PC-9 (cell line): ENCODE measurements around the gene GALNT8. TPM values are rescaled to one million over a fixed set of nuclear protein-coding genes. Genes with fewer than 3 reads are reported as not detected.

Source experiments
- BruUV-seq: library from RNA; stranded (reverse); fragments of 400-500 nt; replicated peaks from 2 replicates; lab custom pipeline; 2021; lab: Mats Ljungman, UMichigan
- CTCF ChIA-PET: fragments of 300-600 bp; sonication (Branson Sonifier 250); formaldehyde crosslinking; loops from one replicate; lab custom pipeline; 2022; ENCODE audit warnings: antibody characterized with exemption; lab: Charles Lee
- POLR2A ChIA-PET: fragments of 300-600 bp; sonication (Branson Sonifier 250); formaldehyde crosslinking; loops from one replicate; lab custom pipeline; 2022; ENCODE audit warnings: antibody characterized with exemption; ENCODE audit not compliant: unreplicated experiment; lab: Charles Lee
- DNase-seq, 2 experiments: peaks; one replicate each; pipeline versions ENCODE4 v3.0.0 to v3.0.0-alpha.2; 2015 to 2022; ENCODE audit warnings: mixed read lengths in 1 of 2
- H2AFZ ChIP-seq: fragments of 200-600 bp; sonication (generic); 2 replicates; pipeline ENCODE4 v1.8.1; 2017; ENCODE audit warnings: antibody characterized with exemption
- H3F3A ChIP-seq: fragments of 200-600 bp; sonication (generic); 2 replicates; pipeline ENCODE4 v1.8.1; 2017; ENCODE audit warnings: antibody characterized with exemption, mild to moderate bottlenecking, low read depth; ENCODE audit not compliant: insufficient read depth
- H3K27ac ChIP-seq: fragments of 200-600 bp; sonication (generic); 2 replicates; pipeline ENCODE4 v1.6.1; 2016; ENCODE audit warnings: mixed run types
- H3K27me3 ChIP-seq: fragments of 200-600 bp; sonication (generic); 2 replicates; pipeline ENCODE4 v1.6.1; 2016; ENCODE audit warnings: low read depth, mixed run types; ENCODE audit not compliant: insufficient read depth
- H3K36me3 ChIP-seq: fragments of 200-600 bp; sonication (generic); 2 replicates; pipeline ENCODE4 v1.6.1; 2016; ENCODE audit warnings: low read depth, mixed run types
- H3K4me1 ChIP-seq: fragments of 200-600 bp; sonication (generic); replicated peaks from 2 replicates; pipeline ENCODE4 v1.6.1; 2016; ENCODE audit warnings: mixed run types; ENCODE audit not compliant: insufficient read depth
- H3K4me2 ChIP-seq: fragments of 200-600 bp; sonication (generic); 2 replicates; pipeline ENCODE4 v1.6.1; 2017; ENCODE audit warnings: mixed run types
- H3K4me3 ChIP-seq: fragments of 200-600 bp; sonication (generic); 2 replicates; pipeline ENCODE4 v1.6.1; 2016; ENCODE audit warnings: mixed run types
- H3K79me2 ChIP-seq: fragments of 200-600 bp; sonication (generic); 2 replicates; pipeline ENCODE4 v1.6.1; 2017; ENCODE audit warnings: low read depth, mixed run types
- H3K9me2 ChIP-seq: fragments of 200-600 bp; sonication (generic); 2 replicates; pipeline ENCODE4 v1.8.1; 2017; ENCODE audit warnings: mild to moderate bottlenecking; ENCODE audit not compliant: insufficient read depth
- H3K9me3 ChIP-seq: fragments of 200-600 bp; sonication (generic); 2 replicates; pipeline ENCODE4 v1.8.1; 2016; ENCODE audit warnings: low read depth; ENCODE audit not compliant: insufficient read depth
- H4K20me1 ChIP-seq: fragments of 200-600 bp; sonication (generic); 2 replicates; pipeline ENCODE4 v1.8.1; 2017; ENCODE audit not compliant: insufficient read depth
- CTCF ChIP-seq: fragments of 200-600 bp; sonication (generic); conservative IDR thresholded peaks from 2 replicates; pipeline ENCODE4 v1.6.1; 2017; ENCODE audit warnings: mixed run types, antibody characterized with exemption, mild to moderate bottlenecking, moderate library complexity
- EZH2 ChIP-seq: fragments of 200-600 bp; sonication (generic); IDR thresholded peaks from 2 replicates; pipeline ENCODE4 v1.8.0; 2017; ENCODE audit warnings: antibody characterized with exemption, low read depth
- intact Hi-C: fragments of 100-400 bp; cut with micrococcal nuclease; formaldehyde crosslinking; loops from one replicate; pipeline ENCODE4 v1.10.0; 2022; ENCODE audit not compliant: unreplicated experiment
- total RNA-seq: library from RNA; stranded (reverse); gene quantifications from 2 replicates; pipeline ENCODE4 v1.2.3, GENCODE V29; 2021

Gene GALNT8
- total RNA-seq, 1 experiment from 2014 or later: not detected

GRCh38 chr12:4809449-4810218, 89.4 kb downstream of the GALNT8 start:
- CTCF ChIA-PET: no interaction called here

GRCh38 chr12:4810219-4810671, 90.0 kb downstream of the GALNT8 start:
- TF ChIP-seq CTCF (no peak), EZH2 (no peak)
- no TSS peak for BruUV-seq
- ChIA-PET POLR2A (no interaction called here), CTCF (no interaction called here)
- Histone ChIP-seq H3K4me3 (no peak overlapping the region), H3K4me2 (no peak overlapping the region), H2AFZ (no peak overlapping the region), H3F3A (no peaks in the 10 kb centered on the region), H3K36me3 (no peaks in the 10 kb centered on the region), H4K20me1 (no peaks in the 10 kb centered on the region), H3K27me3 (peaks cover 29% of the 10 kb centered on the region), H3K9me3 (no peaks in the 10 kb centered on the region), H3K79me2 (no peaks in the 10 kb centered on the region), H3K9me2 (no peaks in the 10 kb centered on the region), H3K4me1 (no peaks in the 10 kb centered on the region), H3K27ac (no peak overlapping the region)
- DNase-seq: no peak
- intact Hi-C loops: no loop called here

More at GRCh38 chr12:4809449-4810218, 89.4 kb downstream of the GALNT8 start:
- H3K9me2 ChIP-seq: no peaks in the 10 kb centered on the region
- POLR2A ChIA-PET: no interaction called here
- H3K27me3 ChIP-seq: peaks cover 25% of the 10 kb centered on the region
- H3K27ac ChIP-seq: no peak overlapping the region
- DNase-seq: no peak
- H4K20me1 ChIP-seq: no peaks in the 10 kb centered on the region
- no peak overlapping the region for H3K4me3 ChIP-seq
- no peak overlapping the region for H2AFZ ChIP-seq
- H3F3A ChIP-seq: no peaks in the 10 kb centered on the region
- BruUV-seq: no TSS peak
- no peak overlapping the region for H3K4me2 ChIP-seq
- no peak for TF ChIP-seq EZH2
- no peak for TF ChIP-seq CTCF
- intact Hi-C loops: no loop called here
- no peaks in the 10 kb centered on the region for H3K36me3 ChIP-seq
- H3K79me2 ChIP-seq: no peaks in the 10 kb centered on the region
- H3K9me3 ChIP-seq: no peaks in the 10 kb centered on the region
- H3K4me1 ChIP-seq: no peaks in the 10 kb centered on the region

- H3K27ac ChIP-seq: no peak overlapping the region
- BruUV-seq: no TSS peak
- no peak for DNase-seq
- peaks cover 53% of the 10 kb centered on the region for H3K27me3 ChIP-seq
- H3K4me2 ChIP-seq: no peak overlapping the region
- H3K79me2 ChIP-seq: no peaks in the 10 kb centered on the region
- no peaks in the 10 kb centered on the region for H3K9me2 ChIP-seq
- intact Hi-C loops: no loop called here
- H3F3A ChIP-seq: no peaks in the 10 kb centered on the region
- no peak overlapping the region for H3K4me3 ChIP-seq
- H3K9me3 ChIP-seq: no peaks in the 10 kb centered on the region
- ChIA-PET CTCF (no interaction called here), POLR2A (no interaction called here)
- H3K36me3 ChIP-seq: no peaks in the 10 kb centered on the region
- TF ChIP-seq EZH2 (no peak), CTCF (no peak)
- no peak overlapping the region for H2AFZ ChIP-seq
- H3K4me1 ChIP-seq: no peaks in the 10 kb centered on the region
- H4K20me1 ChIP-seq: no peaks in the 10 kb centered on the region
These were observed 92.6 kb downstream of the GALNT8 start for GRCh38 chr12:4812624-4813327.
